Adipose tissue (tissue), 3 donors: ENCODE data around the gene MAML3. TPM values are rescaled to one million over a fixed set of nuclear protein-coding genes. Genes with fewer than 3 reads are reported as not detected.

Source experiments
- H3K27ac ChIP-seq: one replicate; pipeline ENCODE4 v1.5.1; 2013; ENCODE audit warnings: low read depth, low read length
- WGBS, 3 donors: extraction: QIAGEN DNeasy Blood & Tissue Kit; methylation state at CpG; one replicate each; pipeline ENCODE4 v1.1.7; 2013; 5-methylcytosine and 5-hydroxymethylcytosine counted together
- polyA plus RNA-seq, 3 donors: library from polyadenylated mRNA; stranded (reverse); fragments of 200-250 nt; gene quantifications; one replicate each; pipeline ENCODE4 v1.2.3, GENCODE V29; 2013
- donor health status: healthy with polysubstance abuse.
- donor health status: Bipolar disorder and iron deficiency.
- donor health status: healthy.

Gene MAML3
- polyA plus RNA-seq, 3 donors = 2.8 to 3.2 (median 3.1) TPM

GRCh38 chr4:139940600-139940999 lies 213.4 kb downstream of the MAML3 start:
- H3K27ac ChIP-seq = no peak overlapping the region
- 98 to 100% (median 99%) methylated on average over 2 of the region's 2 CpGs for WGBS, 3 donors

GRCh38 chr4:139938414-139938813 lies 215.6 kb downstream of the MAML3 start:
- 95 to 99% (median 95%) methylated on average over 2 of the region's 2 CpGs for WGBS, 3 donors
- no peak overlapping the region for H3K27ac ChIP-seq

DNA sequence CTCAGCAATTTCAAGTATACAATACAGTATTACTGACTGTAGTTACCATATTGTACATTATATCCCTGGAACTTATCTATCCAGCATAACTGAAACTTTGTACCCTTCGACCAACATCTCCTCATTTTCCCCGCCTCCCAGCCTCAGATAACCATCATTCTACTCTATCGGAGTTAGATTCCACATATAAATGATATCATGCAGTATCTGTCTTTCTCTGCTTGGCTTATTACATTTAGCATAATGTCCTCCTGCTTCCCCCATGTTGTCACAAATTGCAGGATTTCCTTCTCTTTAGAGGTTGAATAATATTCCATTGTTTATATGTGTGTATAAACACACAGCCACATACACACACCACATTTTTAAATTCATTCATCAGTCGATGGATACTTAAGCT lies 218.1 kb downstream of the MAML3 start:
- 72 to 86% (median 86%) methylated on average over 4 of the region's 4 CpGs for whole genome bisulfite sequencing, 3 donors
- H3K27ac ChIP-seq = no peak overlapping the region

GRCh38 chr4:139934708-139935195 lies 219.2 kb downstream of the MAML3 start:
- H3K27ac ChIP-seq = no peak overlapping the region
- 64 to 71% (median 67%) methylated on average over 3 of the region's 3 CpGs for WGBS, 3 donors

GRCh38 chr4:139934057-139934707 lies 219.8 kb downstream of the MAML3 start:
- 40 to 78% (median 49%) methylated on average over 10 of the region's 10 CpGs for whole genome bisulfite sequencing, 3 donors
- no peak overlapping the region for H3K27ac ChIP-seq

GRCh38 chr4:139933541-139933940 lies 220.4 kb downstream of the MAML3 start:
- H3K27ac ChIP-seq = no peak overlapping the region
- WGBS, 3 donors = 39 to 75% (median 72%) methylated on average over 5 of the region's 5 CpGs

GRCh38 chr4:139933104-139933503 lies 220.9 kb downstream of the MAML3 start:
- no peak overlapping the region for H3K27ac ChIP-seq
- 94 to 95% (median 95%) methylated on average over 6 of the region's 6 CpGs for WGBS, 3 donors

DNA sequence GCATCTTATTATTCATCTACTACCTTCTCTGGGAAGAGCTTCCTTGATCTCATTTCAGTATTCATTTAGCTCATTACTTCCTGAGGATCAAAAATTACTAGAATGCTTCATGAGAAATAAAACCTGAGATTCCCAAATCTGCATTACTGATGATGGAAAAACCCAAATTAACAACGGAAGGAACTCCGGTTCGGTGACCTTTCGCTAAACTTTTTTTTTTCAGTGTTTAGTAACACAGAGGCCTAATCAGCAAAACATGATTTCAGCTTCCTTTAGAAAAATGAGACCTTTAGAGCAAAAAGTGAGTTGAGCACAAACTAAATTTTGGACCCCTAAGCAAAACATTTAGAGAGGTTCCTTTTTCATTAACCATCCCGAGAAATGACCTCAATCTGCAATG lies 229.2 kb downstream of the MAML3 start:
- no peak overlapping the region for H3K27ac ChIP-seq
- WGBS, 3 donors = 61 to 78% (median 63%) methylated on average over 5 of the region's 5 CpGs

- WGBS, 3 donors = 79 to 80% (median 79%) methylated on average over 6 of the region's 6 CpGs
- H3K27ac ChIP-seq = no peak overlapping the region
Observed at GRCh38 chr4:139922406-139923024, 231.5 kb downstream of the MAML3 start.

GRCh38 chr4:139921429-139922184 lies 232.4 kb downstream of the MAML3 start:
- H3K27ac ChIP-seq = no peak overlapping the region
- whole genome bisulfite sequencing, 3 donors = 25 to 49% (median 49%) methylated on average over 11 of the region's 11 CpGs

GRCh38 chr4:139920486-139921002 lies 233.4 kb downstream of the MAML3 start:
- no peak overlapping the region for H3K27ac ChIP-seq
- WGBS, 3 donors = 53 to 68% (median 63%) methylated on average over 3 of the region's 3 CpGs

DNA sequence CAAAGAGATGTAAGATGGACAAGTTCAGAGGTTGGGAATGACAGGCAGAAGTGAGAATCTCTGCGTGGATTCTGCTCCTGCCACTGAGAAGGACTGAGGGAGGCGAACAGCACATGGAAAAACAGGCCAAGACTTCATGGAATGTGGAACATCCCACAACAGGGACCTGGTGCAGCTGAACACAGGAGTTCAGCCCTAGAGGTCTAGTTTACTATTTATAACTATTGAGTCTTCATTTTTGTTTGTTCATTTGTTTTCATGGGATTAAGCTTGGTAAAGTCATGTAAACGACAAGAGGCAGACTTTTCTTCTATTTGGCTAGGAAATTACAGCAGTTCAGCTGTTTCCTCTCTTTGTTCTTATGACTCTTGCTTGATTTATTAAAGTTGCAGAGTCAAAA lies 234.5 kb downstream of the MAML3 start:
- WGBS, 3 donors = 28 to 54% (median 31%) methylated on average over 3 of the region's 3 CpGs
- no peak overlapping the region for H3K27ac ChIP-seq

- no peak overlapping the region for H3K27ac ChIP-seq
Observed at GRCh38 chr4:139919004-139919403, 235.0 kb downstream of the MAML3 start.

GRCh38 chr4:139918591-139918990 lies 235.4 kb downstream of the MAML3 start:
- no peak overlapping the region for H3K27ac ChIP-seq
- 70 to 87% (median 85%) methylated on average over 7 of the region's 7 CpGs for WGBS, 3 donors

- H3K27ac ChIP-seq = no peak overlapping the region
- 96 to 98% (median 97%) methylated on average over 6 of the region's 6 CpGs for WGBS, 3 donors
Observed at GRCh38 chr4:139917896-139918295, 236.1 kb downstream of the MAML3 start.

- no peak overlapping the region for H3K27ac ChIP-seq
- 28 to 75% (median 64%) methylated on average over 1 of the region's 1 CpG for WGBS, 3 donors
Observed at GRCh38 chr4:139916041-139916440, 237.9 kb downstream of the MAML3 start.

- WGBS, 3 donors = 30 to 68% (median 40%) methylated on average over 2 of the region's 2 CpGs
- no peak overlapping the region for H3K27ac ChIP-seq
Observed at GRCh38 chr4:139915037-139915436, 238.9 kb downstream of the MAML3 start.

DNA sequence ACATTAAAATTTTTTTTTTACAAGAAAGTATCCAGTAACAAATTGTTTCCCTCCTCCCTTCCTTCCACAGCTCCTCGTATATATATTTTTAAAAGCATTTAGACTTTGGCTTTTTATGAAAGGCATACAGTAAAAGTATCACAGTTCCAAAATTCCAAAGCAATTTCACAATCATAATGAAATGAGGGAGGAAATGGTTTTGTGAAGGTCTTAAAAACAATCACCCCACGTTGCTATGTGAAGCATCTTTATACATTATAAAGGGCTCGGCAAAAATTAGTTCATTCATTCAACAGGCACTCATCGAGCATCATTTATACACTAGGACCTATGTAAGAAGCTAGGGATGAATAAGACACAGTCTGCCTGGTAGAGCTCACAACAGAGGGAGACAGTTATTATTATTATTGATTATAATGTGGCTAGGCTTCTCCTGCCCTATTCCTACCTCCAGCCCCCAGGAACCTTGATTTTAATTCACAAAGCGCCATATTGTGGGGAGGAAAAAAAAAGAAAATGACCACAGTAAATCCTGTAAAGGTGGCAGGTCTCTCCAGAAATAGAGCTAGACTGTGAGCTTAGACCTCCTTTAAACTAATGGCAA lies 239.9 kb downstream of the MAML3 start:
- 32 to 43% (median 38%) methylated on average over 5 of the region's 5 CpGs for WGBS, 3 donors

More for the DNA sequence above, 239.9 kb downstream of the MAML3 start:
- H3K27ac ChIP-seq = no peak overlapping the region
